Loucy (cell line): ENCODE measurements around the gene AQP5.

Source experiments
- H2AFZ ChIP-seq: fragments of 200-600 bp; sonication (generic); 2 replicates; pipeline ENCODE4 v1.6.0; 2016; ENCODE audit warnings: antibody characterized with exemption, mild to moderate bottlenecking, low read length, moderate library complexity
- H3F3A ChIP-seq: fragments of 200-600 bp; 2 replicates; pipeline ENCODE4 v1.6.0; 2016; ENCODE audit warnings: antibody characterized with exemption, low read depth, mild to moderate bottlenecking
- H3K27me3 ChIP-seq: fragments of 200-600 bp; sonication (generic); 2 replicates; pipeline ENCODE4 v1.6.1; 2014; ENCODE audit warnings: low read length, mild to moderate bottlenecking; ENCODE audit not compliant: insufficient read depth, poor library complexity, severe bottlenecking
- H3K36me3 ChIP-seq: fragments of 200-600 bp; sonication (generic); 2 replicates; pipeline ENCODE4 v1.6.1; 2016; ENCODE audit warnings: low read length; ENCODE audit not compliant: insufficient read depth
- H3K4me1 ChIP-seq: fragments of 200-600 bp; sonication (generic); 2 replicates; pipeline ENCODE4 v1.5.1; 2014; ENCODE audit warnings: low read length, mild to moderate bottlenecking; ENCODE audit not compliant: insufficient read depth, poor library complexity, severe bottlenecking
- H3K4me2 ChIP-seq: fragments of 200-600 bp; sonication (generic); 2 replicates; pipeline ENCODE4 v1.6.0; 2014; ENCODE audit warnings: antibody characterized with exemption, low read length, low read depth, mild to moderate bottlenecking; ENCODE audit not compliant: poor library complexity, severe bottlenecking
- H3K4me3 ChIP-seq: fragments of 200-600 bp; sonication (generic); 2 replicates; pipeline ENCODE4 v1.5.1; 2014; ENCODE audit warnings: low read length, mild to moderate bottlenecking, mixed read lengths; ENCODE audit not compliant: poor library complexity, severe bottlenecking
- H3K79me2 ChIP-seq: fragments of 200-600 bp; sonication (generic); 2 replicates; pipeline ENCODE4 v1.6.1; 2014; ENCODE audit warnings: low read length; ENCODE audit not compliant: insufficient read depth
- H3K9ac ChIP-seq: fragments of 200-600 bp; sonication (generic); 2 replicates; pipeline ENCODE4 v1.6.0; 2014; ENCODE audit warnings: mild to moderate bottlenecking, low read depth, low read length, moderate library complexity; ENCODE audit not compliant: poor library complexity, severe bottlenecking
- H3K9me2 ChIP-seq: fragments of 200-600 bp; sonication (generic); replicated peaks from 2 replicates; pipeline ENCODE4 v1.6.1; 2016; ENCODE audit warnings: low read depth, low read length, mixed read lengths
- H3K9me3 ChIP-seq: fragments of 200-600 bp; sonication (generic); 2 replicates; pipeline ENCODE4 v1.6.1; 2014; ENCODE audit warnings: mild to moderate bottlenecking, antibody characterized with exemption, low read length, low read depth; ENCODE audit not compliant: insufficient read depth
- H4K20me1 ChIP-seq: fragments of 200-600 bp; sonication (generic); 2 replicates; pipeline ENCODE4 v1.6.0; 2014; ENCODE audit warnings: antibody characterized with exemption, low read length, mild to moderate bottlenecking; ENCODE audit not compliant: insufficient read depth, poor library complexity, severe bottlenecking
- EZH2phosphoT487 ChIP-seq: fragments of 200-600 bp; IDR thresholded peaks from 2 replicates; pipeline ENCODE4 v1.6.1; 2018; ENCODE audit warnings: antibody characterized with exemption, mild to moderate bottlenecking, moderate library complexity, borderline replicate concordance
- TF ChIP-seq, protein P1 (sequence below): fragments of 200-600 bp; sonication (generic); conservative IDR thresholded peaks from 2 replicates; pipeline ENCODE4 v1.5.1; 2014; ENCODE audit warnings: mild to moderate bottlenecking, antibody characterized with exemption, low read length

Gene AQP5

DNA sequence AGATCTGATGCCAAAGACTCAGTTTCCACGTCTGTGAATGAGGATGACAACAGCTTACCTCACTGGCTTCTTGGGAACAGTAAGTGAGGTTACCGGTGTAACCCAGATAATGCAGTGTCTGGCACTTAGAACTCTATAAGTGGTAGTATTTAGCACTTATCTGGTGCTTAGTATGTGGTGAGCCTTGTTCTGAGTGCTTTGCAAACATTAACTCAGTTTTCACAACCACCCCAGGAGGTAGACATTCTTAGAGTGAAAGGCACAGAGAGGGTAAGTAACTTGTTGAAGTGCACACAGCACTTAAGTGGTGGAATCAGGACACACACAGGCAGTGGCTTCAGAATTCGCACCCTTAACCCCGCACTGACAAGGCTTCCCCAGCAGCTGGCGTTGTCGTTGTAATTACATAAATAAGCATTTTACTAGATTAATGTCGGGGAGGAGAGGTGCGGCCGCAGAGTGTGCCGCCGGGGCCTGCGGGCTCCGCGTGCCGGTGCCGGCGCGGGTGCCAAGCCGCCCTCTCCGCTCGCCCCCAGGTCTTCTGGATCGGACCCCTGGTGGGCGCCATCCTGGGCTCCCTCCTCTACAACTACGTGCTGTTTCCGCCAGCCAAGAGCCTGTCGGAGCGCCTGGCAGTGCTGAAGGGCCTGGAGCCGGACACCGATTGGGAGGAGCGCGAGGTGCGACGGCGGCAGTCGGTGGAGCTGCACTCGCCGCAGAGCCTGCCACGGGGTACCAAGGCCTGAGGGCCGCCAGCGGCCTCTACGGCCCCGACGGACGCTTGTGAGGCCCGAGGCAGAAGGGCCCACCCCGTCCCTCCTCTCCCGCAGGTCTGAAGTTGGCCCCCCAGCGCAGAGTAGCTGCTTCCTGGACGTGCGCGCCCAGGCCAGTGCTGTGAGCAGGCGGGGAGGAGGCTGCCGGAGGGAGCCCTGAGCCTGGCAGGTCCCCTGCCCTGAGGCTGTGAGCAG is 6.5 kb upstream of the AQP5 start:
- H3K9ac ChIP-seq: peak overlapping the region; percentile 26
- no peaks in the 10 kb centered on the region for H4K20me1 ChIP-seq
- no peaks in the 10 kb centered on the region for H3K79me2 ChIP-seq
- no peaks in the 10 kb centered on the region for H3K9me3 ChIP-seq
- no peaks in the 10 kb centered on the region for H3K36me3 ChIP-seq
- no peaks in the 10 kb centered on the region for H3K27me3 ChIP-seq
- H3F3A ChIP-seq: 0 out of 2 replicates have a peak, but pooled peaks cover 3% of the 10 kb centered on the region
- H3K9me2 ChIP-seq: no peaks in the 10 kb centered on the region
- H3K4me3 ChIP-seq: no peak overlapping the region
- peak overlapping the region; percentile 54 for H3K4me2 ChIP-seq
- H2AFZ ChIP-seq: no peak overlapping the region
- peaks cover 81% of the 10 kb centered on the region for H3K4me1 ChIP-seq
- no peak for TF ChIP-seq EZH2phosphoT487
- TF ChIP-seq, protein P1, sequence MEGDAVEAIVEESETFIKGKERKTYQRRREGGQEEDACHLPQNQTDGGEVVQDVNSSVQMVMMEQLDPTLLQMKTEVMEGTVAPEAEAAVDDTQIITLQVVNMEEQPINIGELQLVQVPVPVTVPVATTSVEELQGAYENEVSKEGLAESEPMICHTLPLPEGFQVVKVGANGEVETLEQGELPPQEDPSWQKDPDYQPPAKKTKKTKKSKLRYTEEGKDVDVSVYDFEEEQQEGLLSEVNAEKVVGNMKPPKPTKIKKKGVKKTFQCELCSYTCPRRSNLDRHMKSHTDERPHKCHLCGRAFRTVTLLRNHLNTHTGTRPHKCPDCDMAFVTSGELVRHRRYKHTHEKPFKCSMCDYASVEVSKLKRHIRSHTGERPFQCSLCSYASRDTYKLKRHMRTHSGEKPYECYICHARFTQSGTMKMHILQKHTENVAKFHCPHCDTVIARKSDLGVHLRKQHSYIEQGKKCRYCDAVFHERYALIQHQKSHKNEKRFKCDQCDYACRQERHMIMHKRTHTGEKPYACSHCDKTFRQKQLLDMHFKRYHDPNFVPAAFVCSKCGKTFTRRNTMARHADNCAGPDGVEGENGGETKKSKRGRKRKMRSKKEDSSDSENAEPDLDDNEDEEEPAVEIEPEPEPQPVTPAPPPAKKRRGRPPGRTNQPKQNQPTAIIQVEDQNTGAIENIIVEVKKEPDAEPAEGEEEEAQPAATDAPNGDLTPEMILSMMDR: no peak

DNA sequence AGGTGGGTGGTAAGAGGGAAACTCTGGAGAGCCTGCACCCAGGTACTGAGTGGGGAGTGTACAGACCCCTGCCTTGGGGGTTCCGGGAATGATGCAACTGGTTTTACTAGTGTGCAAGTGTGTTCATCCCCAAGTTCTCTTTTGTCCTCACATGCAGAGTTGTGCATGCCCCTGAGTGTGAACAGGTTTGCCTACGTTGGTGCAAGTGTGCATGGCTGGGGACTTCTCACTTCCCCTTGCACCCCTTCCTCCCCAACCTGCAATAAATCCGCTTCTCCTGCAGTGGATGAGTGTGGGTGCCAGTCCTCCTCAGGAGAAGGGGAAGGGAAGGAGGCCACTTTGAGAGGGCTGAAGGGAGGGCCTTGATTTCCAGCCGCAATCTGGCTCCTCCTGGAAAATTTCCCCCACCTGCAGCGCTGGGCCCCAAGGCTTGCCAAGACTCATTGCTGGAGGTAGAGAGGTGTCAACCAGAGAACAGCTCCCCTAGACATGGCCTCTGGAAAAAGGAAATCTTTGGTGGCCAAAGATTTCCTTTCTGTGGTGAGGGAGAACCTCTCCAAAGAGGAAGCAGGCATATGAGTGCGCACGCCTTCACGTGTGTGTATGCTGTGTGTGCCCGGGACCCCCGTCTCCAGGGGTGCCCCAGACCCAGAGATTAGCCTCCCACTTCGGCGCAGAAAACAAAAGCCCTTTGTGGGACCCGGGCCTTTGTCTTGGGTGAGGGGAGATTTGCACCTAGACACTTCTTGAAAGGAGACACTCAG is 5.6 kb upstream of the AQP5 start:
- Histone ChIP-seq H3K4me3 (no peak overlapping the region), H2AFZ (no peak overlapping the region), H3K9ac (peak overlapping the region; percentile 26), H4K20me1 (no peaks in the 10 kb centered on the region), H3K27me3 (no peaks in the 10 kb centered on the region), H3K9me2 (no peaks in the 10 kb centered on the region), H3K9me3 (no peaks in the 10 kb centered on the region), H3K4me2 (peak overlapping the region; percentile 54), H3K4me1 (peaks cover 88% of the 10 kb centered on the region), H3K36me3 (no peaks in the 10 kb centered on the region), H3K79me2 (no peaks in the 10 kb centered on the region), H3F3A (0 out of 2 replicates have a peak, but pooled peaks cover 3% of the 10 kb centered on the region)
- TF ChIP-seq EZH2phosphoT487: no peak
- TF ChIP-seq, protein P1: no peak

DNA sequence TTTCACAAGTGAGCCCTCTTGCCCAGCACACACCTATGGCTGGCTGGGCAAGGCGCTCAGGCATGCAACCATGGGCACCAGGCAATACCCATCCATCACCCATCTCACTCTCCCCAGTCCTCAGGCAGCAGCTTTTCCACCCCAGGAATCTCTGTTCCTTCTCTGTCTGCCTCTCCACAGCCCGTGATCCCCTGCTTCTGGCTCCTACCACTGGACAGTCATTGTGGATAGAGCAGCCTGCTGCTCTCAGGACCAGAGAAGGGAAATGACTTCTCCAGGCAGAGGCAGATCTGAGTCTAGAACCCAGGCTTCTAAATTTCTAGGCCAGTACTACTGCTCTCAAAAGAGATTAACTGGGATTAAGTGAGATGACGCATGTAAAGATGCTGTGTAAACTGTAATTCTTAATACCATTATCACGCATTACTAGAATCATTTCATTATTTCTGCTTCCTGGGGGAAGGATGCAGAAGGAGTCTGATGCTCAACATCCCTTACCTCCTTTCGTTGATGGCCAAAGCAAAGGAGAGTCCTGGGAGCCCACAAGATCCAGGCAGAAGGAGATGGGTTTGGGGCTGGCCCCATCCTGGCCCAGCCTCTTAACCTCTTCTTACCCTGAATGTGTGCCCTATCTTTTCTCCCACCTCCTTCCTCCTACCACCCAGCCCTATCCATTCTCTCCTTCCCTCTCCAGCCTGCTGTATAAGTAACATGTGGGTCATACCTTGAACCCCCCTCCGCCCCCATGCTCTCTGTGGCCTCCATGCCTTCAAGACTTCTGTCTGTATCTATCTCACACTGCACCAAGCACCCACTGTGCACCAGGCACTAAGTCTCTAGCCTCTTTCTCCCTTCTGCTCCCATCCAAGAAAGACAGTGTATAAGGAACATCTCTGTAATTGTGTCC is 4.8 kb upstream of the AQP5 start:
- no peaks in the 10 kb centered on the region for H4K20me1 ChIP-seq
- H2AFZ ChIP-seq: no peak overlapping the region
- H3F3A ChIP-seq: 0 out of 2 replicates have a peak, but pooled peaks cover 3% of the 10 kb centered on the region
- peaks cover 80% of the 10 kb centered on the region for H3K4me1 ChIP-seq
- H3K36me3 ChIP-seq: no peaks in the 10 kb centered on the region
- TF ChIP-seq, protein P1: no peak
- TF ChIP-seq EZH2phosphoT487: no peak
- H3K9me3 ChIP-seq: no peaks in the 10 kb centered on the region
- H3K27me3 ChIP-seq: no peaks in the 10 kb centered on the region
- no peaks in the 10 kb centered on the region for H3K9me2 ChIP-seq
- H3K4me2 ChIP-seq: peak overlapping the region; percentile 54
- H3K9ac ChIP-seq: peak overlapping the region; percentile 26
- no peak overlapping the region for H3K4me3 ChIP-seq
- 0 out of 2 replicates have a peak, but pooled peaks cover 1% of the 10 kb centered on the region for H3K79me2 ChIP-seq
